ENCODE measurements around the gene HEXD. TPM values are rescaled to one million over a fixed set of nuclear protein-coding genes. Genes with fewer than 3 reads are reported as not detected.

Gene HEXD
- total RNA-seq, 1 donor from 2014 or later = 21.9 TPM

DNA sequence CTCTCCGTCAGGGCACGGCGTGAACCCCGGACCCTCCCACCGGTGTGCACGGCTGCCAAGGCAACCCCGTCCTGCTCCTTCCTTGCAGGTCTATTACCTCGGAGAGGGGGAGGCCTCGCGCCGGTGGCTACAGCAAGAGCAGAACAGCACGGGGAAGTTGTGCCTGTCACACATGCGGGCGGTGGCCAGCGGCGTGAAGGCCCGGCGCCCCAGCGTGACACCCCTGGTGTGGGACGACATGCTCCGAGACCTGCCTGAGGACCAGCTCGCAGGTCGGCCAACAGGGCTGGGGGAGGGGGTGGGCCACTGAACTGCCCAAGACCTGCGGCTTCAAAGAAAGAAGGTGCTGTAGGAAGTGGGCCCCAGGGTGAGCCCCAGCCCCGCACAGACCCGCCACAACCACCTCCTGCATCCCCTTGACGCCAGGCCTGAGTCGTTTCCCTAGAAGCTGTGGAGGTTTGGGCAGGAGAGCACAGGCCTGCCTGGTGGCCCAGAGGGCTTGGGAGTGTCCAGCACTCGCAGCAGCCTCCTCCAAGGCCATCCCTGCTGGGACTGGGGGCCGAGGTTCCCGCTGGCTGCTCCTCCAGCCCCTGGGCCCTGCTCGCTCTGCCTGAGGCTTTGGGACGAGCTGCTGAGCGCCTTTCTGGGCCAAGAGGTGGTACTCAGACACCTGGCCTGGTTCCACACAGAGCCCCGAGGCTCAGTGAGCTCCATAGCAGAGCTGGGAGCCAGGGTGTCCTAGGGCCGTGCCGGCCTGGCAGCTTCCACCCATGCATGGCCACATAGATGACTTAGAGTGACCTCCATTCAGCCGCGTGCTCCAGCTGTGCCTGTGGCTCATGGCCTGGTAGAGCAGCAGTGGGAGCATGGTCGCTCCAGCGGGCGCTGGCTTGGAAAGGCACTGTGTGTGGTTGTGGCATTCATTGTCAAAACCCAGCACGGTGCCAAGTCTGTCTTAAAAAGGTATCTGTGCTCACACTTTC, 17.7 kb downstream of the HEXD start:
- Mint-ChIP-seq H3K4me3 (ENCODE audit: unreplicated experiment) (no peak overlapping the region), H3K9me3 (ENCODE audit: unreplicated experiment) (no peaks in the 10 kb centered on the region), H3K4me1 (ENCODE audit: unreplicated experiment) (peaks cover 7% of the 10 kb centered on the region), H3K27ac (ENCODE audit: unreplicated experiment) (no peak overlapping the region), H3K27me3 (ENCODE audit: unreplicated experiment) (no peaks in the 10 kb centered on the region), H3K36me3 (ENCODE audit: unreplicated experiment) (peaks cover 2% of the 10 kb centered on the region)
- no peak for TF ChIP-seq CTCF (IDR thresholded peaks at IDR 0.05)
- no peak for DNase-seq (ENCODE audit: extremely low spot score, unreplicated experiment)

- Mint-ChIP-seq H3K4me3 (ENCODE audit: unreplicated experiment) (no peak overlapping the region), H3K27me3 (ENCODE audit: unreplicated experiment) (no peaks in the 10 kb centered on the region)
Measured at GRCh38 chr17:82436601-82437324, 18.6 kb downstream of the HEXD start.

GRCh38 chr17:82437325-82437668, 19.1 kb downstream of the HEXD start:
- Mint-ChIP-seq H3K27ac (ENCODE audit: unreplicated experiment) (no peak overlapping the region), H3K36me3 (ENCODE audit: unreplicated experiment) (peaks cover 2% of the 10 kb centered on the region), H3K4me3 (ENCODE audit: unreplicated experiment) (no peak overlapping the region), H3K9me3 (ENCODE audit: unreplicated experiment) (no peaks in the 10 kb centered on the region), H3K27me3 (ENCODE audit: unreplicated experiment) (no peaks in the 10 kb centered on the region), H3K4me1 (ENCODE audit: unreplicated experiment) (peaks cover 7% of the 10 kb centered on the region)
- no peak for DNase-seq (ENCODE audit: extremely low spot score, unreplicated experiment)
- no peak for TF ChIP-seq CTCF (IDR thresholded peaks at IDR 0.05)

More at GRCh38 chr17:82436601-82437324, 18.6 kb downstream of the HEXD start:
- H3K27ac Mint-ChIP-seq (ENCODE audit: unreplicated experiment) = no peak overlapping the region
- peaks cover 7% of the 10 kb centered on the region for H3K4me1 Mint-ChIP-seq (ENCODE audit: unreplicated experiment)
- H3K36me3 Mint-ChIP-seq (ENCODE audit: unreplicated experiment) = peaks cover 2% of the 10 kb centered on the region
- TF ChIP-seq CTCF (IDR thresholded peaks at IDR 0.05) = no peak
- DNase-seq (ENCODE audit: extremely low spot score, unreplicated experiment) = no peak
- no peaks in the 10 kb centered on the region for H3K9me3 Mint-ChIP-seq (ENCODE audit: unreplicated experiment)

- Mint-ChIP-seq H3K9me3 (ENCODE audit: unreplicated experiment) (no peaks in the 10 kb centered on the region), H3K27me3 (ENCODE audit: unreplicated experiment) (no peaks in the 10 kb centered on the region), H3K4me3 (ENCODE audit: unreplicated experiment) (no peak overlapping the region), H3K36me3 (ENCODE audit: unreplicated experiment) (peaks cover 5% of the 10 kb centered on the region), H3K27ac (ENCODE audit: unreplicated experiment) (no peak overlapping the region), H3K4me1 (ENCODE audit: unreplicated experiment) (peaks cover 7% of the 10 kb centered on the region)
- no peak for TF ChIP-seq CTCF (IDR thresholded peaks at IDR 0.05)
- DNase-seq (ENCODE audit: extremely low spot score, unreplicated experiment) = no peak
Measured at GRCh38 chr17:82438401-82439193, 20.4 kb downstream of the HEXD start.

Data from osteocyte (in vitro differentiated cells).